GM10266 (cell line): ENCODE measurements around the gene INPP5D.

Source experiments
- DNase-seq: peaks from one replicate; pipeline ENCODE4 v3.0.0; 2012; ENCODE audit errors: extremely low spot score
- CTCF ChIP-seq: IDR thresholded peaks from 2 replicates; pipeline ENCODE4 v1.5.1; 2012; ENCODE audit warnings: mild to moderate bottlenecking, low read depth; ENCODE audit not compliant: control insufficient read depth, insufficient read depth; ENCODE audit errors: missing control alignments

Gene INPP5D

DNA sequence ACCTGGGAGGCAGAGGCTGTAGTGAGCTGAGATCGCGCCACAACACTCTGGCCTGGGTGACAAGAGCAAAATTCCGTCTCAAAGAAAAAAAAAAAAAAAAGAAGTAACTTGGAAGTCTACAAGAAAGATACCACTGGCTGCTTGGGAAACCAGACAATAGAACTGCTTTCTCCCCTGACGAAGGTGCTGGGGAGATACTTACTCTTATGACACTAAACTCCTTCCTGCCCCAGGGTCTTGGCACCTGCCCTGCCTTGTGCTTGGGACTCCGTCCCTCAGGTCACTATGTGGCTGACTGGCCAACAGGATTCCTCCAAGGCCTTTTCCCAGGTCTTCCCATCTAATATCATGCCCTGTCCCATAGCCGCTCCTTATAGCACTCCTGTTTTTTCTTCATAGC lies 30.7 kb downstream of the INPP5D start:
- no peak for TF ChIP-seq CTCF
- DNase-seq: no peak

- DNase-seq: no peak
- no peak for TF ChIP-seq CTCF
Measured at GRCh38 chr2:233091595-233092375, 31.6 kb downstream of the INPP5D start.

DNA sequence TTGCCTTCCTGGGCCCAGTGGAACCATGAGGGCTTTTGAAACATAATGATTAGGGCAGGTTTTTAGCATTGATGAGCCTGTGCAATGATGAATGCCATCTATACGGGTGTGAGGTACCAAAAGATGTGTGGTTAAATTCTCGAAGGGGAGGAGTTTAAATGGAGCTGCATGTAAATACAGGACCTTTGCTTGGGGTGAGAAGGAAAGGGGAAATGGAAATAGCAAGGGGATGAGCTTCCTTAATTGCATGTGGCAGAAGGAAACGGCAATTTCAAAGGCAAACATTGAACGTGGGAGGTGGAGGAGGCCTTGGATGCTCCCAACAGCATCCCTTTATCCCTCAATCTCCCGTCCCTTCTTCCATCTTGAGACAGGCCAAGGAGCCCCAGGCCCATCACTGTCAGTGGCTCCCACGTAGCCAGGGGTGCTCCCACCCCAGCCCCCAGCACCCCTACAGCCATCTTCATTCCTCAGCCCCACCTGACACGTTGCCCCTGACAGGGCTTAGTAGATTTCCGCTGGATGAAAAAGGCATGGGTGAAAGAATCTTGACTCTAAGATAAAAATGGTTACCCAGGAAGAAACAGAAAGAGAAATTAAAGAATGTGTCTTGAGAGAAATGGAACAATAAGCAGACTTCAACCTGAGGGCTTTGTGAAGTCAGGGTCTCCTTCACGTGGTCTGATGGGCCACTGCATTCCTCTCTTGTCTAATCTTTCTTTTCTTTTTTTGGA lies 32.5 kb downstream of the INPP5D start:
- DNase-seq: no peak
- no peak for TF ChIP-seq CTCF

GRCh38 chr2:233093166-233093448 lies 33.0 kb downstream of the INPP5D start:
- DNase-seq: no peak
- TF ChIP-seq CTCF: no peak

GRCh38 chr2:233093721-233094120 lies 33.6 kb downstream of the INPP5D start:
- TF ChIP-seq CTCF: no peak
- no peak for DNase-seq

DNA sequence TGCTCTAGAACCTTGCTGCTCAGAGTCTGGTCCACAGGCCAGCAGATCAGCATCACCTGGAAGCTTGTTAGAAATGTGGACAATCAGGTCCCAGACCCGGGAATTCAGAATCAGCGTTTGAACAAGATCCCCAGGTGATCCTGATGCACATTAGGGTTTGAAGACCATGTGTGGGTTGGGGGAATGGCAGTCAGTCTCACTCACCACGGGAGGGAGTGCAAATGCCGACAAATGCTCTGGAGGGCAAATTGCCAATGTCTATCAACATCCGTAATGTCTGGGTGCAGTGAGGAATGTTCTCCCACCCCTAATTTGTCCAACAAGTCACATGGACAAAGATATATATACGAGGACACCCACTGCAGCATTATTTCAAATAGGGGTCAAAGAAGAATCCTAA lies 34.5 kb downstream of the INPP5D start:
- DNase-seq: no peak
- TF ChIP-seq CTCF: no peak

GRCh38 chr2:233096006-233096405 lies 35.9 kb downstream of the INPP5D start:
- no peak for DNase-seq
- no peak for TF ChIP-seq CTCF
